ENCODE measurements around the gene ABTB2.

ABTB2 gene

DNA sequence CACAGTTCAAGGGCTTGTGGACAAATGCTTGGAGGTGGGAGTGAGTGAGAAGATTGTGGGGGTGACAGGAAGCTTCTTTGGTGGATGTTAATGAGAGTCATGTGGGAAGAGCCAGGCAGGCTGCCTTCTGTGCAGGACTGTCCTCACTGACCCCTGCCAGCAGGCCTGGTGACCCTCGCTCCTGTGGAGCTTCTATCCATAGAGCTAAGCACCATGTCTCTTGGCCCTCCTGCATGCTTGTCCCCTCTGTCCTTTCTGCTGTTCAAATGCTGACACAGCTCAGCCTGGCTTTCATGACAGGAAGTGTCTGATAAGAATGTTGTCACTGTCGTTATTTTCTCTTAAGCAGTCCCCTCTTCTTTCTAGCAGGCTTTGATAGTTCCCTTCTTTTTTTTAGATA lies 214.8 kb downstream of the ABTB2 start:
- no peak for DNase-seq (ENCODE audit: low read depth in 2 of 2)
- TF ChIP-seq, protein P1, sequence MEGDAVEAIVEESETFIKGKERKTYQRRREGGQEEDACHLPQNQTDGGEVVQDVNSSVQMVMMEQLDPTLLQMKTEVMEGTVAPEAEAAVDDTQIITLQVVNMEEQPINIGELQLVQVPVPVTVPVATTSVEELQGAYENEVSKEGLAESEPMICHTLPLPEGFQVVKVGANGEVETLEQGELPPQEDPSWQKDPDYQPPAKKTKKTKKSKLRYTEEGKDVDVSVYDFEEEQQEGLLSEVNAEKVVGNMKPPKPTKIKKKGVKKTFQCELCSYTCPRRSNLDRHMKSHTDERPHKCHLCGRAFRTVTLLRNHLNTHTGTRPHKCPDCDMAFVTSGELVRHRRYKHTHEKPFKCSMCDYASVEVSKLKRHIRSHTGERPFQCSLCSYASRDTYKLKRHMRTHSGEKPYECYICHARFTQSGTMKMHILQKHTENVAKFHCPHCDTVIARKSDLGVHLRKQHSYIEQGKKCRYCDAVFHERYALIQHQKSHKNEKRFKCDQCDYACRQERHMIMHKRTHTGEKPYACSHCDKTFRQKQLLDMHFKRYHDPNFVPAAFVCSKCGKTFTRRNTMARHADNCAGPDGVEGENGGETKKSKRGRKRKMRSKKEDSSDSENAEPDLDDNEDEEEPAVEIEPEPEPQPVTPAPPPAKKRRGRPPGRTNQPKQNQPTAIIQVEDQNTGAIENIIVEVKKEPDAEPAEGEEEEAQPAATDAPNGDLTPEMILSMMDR (IDR thresholded peaks at IDR 0.05; ENCODE audit: low read depth, low read length) = no peak
- H3K4me3 ChIP-seq (replicated peaks in 1 of 2; ENCODE audit: low read depth in 2 of 2, low read length in 2 of 2) = no peak overlapping the region

DNA sequence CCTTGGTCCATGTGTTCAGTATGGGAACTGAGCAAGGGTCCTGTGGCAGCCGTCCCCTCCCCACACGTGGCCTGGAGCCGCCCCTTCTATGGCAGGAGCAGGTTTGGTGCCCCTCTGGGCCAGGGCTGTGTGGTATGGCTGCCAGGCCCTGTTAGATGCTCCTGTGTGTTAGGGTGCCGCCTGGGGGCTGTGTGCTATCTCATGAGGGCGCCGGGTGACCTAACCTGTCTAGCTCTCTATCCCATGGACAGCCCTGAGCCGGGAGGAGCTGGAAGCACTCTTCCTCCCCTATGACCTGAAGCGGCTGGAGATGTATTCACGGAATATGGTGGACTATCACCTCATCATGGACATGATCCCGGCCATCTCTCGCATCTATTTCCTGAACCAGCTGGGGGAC lies 217.7 kb downstream of the ABTB2 start:
- H3K4me3 ChIP-seq (replicated peaks in 1 of 2; ENCODE audit: low read depth in 2 of 2, low read length in 2 of 2) = no peak overlapping the region
- TF ChIP-seq, protein P1 (IDR thresholded peaks at IDR 0.05; ENCODE audit: low read depth, low read length) = no peak
- no peak for DNase-seq (ENCODE audit: low read depth in 2 of 2)

DNA sequence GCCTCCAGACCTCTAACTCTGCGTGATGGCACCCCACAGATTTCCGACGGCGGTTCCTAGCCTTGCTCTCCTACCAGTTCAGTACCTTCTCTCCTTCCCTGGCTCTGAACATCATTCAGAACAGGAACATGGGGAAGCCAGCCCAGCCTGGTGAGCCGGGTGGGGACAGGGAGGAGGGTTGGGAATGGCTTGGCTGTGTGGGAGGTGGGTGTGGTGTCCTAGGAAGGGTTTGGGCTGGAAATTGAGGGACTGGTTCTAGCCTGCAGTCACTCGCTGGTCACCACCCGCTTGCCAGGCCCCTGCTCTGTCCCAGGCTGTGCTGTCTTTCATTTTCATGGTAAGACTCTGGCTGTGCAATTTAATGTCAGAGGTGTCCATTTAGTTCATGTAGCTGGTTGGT lies 218.5 kb downstream of the ABTB2 start:
- no peak for DNase-seq (ENCODE audit: low read depth in 2 of 2)
- TF ChIP-seq, protein P1 (IDR thresholded peaks at IDR 0.05; ENCODE audit: low read depth, low read length) = no peak

DNA sequence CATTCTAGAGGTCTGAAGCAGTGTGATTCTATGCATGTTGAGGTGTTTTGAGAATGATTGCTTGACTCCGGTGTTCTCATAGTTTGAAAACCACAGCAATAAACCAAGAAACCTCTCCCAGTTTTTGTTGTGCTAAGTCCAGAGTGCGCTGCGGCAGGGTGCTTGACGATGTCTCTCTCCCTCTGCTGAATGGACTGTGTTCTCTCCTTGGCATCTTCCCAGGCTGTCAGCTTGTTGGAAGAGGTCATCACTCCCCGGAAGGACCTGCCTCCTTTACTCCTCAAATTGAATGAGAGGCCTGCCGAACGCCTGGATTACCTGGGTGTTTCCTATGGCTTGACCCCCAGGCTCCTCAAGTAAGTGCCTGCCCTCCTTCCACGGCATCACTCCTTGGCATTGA lies 221.4 kb downstream of the ABTB2 start:
- no peak overlapping the region for H3K4me3 ChIP-seq (replicated peaks in 1 of 2; ENCODE audit: low read depth in 2 of 2, low read length in 2 of 2)
- DNase-seq (ENCODE audit: low read depth in 2 of 2) = no peak
- TF ChIP-seq, protein P1 (IDR thresholded peaks at IDR 0.05; ENCODE audit: low read depth, low read length) = no peak

More for the DNA sequence above, 218.5 kb downstream of the ABTB2 start:
- H3K4me3 ChIP-seq (replicated peaks in 1 of 2; ENCODE audit: low read depth in 2 of 2, low read length in 2 of 2) = no peak overlapping the region

DNA sequence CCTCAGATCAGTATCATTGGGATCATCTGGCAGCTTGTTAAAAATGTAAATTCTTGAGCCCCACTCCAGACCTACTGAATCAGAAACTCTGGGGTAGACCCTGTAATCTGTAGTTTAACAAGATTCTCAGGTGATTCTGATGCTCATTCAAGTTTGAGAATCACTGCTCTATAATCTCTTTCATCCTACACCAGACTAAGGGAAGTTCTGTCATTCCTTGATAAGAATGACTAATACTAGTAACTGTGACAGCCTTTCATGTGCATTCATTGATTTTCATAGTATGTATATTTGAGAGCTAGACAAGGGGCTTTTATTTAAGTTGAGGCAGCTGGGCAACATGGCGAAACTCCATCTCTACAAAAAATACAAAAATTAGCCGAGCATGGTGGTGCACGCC lies 222.4 kb downstream of the ABTB2 start:
- TF ChIP-seq, protein P1 (IDR thresholded peaks at IDR 0.05; ENCODE audit: low read depth, low read length) = no peak
- no peak for DNase-seq (ENCODE audit: low read depth in 2 of 2)
- no peak overlapping the region for H3K4me3 ChIP-seq (replicated peaks in 1 of 2; ENCODE audit: low read depth in 2 of 2, low read length in 2 of 2)

DNA sequence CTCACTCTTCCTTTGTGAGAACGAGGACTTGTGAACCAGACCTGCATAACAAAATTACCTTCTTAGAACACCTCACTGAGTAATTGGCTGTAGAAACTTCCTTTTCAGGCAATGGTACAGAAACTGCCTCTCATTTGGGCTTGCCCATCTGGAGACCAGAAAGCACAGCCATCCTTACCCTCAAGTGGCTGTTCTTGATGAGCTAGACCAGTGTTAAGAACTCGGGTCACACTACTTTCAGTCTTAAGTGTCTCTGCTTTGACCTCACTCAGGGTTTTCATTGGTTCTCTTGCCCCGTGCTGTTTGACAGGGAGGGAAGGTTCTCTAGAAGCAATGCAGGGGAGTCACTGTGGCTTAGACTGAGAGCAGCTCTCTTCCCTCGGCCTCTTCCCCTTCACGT lies 223.0 kb downstream of the ABTB2 start:
- TF ChIP-seq, protein P1 (IDR thresholded peaks at IDR 0.05; ENCODE audit: low read depth, low read length) = no peak
- no peak overlapping the region for H3K4me3 ChIP-seq (replicated peaks in 1 of 2; ENCODE audit: low read depth in 2 of 2, low read length in 2 of 2)
- DNase-seq (ENCODE audit: low read depth in 2 of 2) = no peak

DNA sequence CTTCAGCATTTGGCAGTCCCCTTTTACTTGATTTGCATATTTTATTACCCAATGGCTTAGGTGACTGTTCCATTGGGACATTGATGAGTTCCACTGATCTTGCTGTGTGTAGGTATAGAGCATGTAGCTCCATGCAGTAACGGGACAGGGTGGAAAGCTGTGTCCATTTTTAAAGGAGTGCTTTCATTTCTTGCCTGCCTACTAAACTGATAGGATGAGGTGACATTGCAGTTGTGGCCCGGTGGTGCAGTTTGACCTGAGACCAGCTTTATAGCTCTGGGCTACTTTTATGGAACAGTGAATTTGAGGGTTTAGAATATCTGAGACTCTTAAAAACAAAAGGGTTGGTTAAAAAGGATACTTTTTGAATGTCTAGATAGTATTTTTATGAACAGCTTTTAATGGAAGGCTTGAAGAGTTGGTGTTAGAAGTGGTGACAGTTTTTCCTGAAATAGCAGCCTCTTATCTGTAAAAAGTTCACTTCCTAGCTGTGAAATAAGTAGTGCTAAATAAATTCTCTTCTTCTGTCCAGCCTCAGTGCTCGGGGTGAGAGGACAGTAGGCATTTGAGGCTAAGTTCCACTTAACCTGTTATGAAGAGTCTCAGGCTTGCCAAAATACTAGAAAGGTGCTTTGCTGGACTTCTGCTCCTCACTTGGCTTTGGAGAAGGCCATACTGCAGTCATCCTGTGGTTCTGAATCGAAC lies 225.4 kb downstream of the ABTB2 start:
- no peak overlapping the region for H3K4me3 ChIP-seq (replicated peaks in 1 of 2; ENCODE audit: low read depth in 2 of 2, low read length in 2 of 2)
- no peak for DNase-seq (ENCODE audit: low read depth in 2 of 2)
- TF ChIP-seq, protein P1 (IDR thresholded peaks at IDR 0.05; ENCODE audit: low read depth, low read length) = no peak
